ENCODE data around the gene CYLD.

Gene CYLD

DNA sequence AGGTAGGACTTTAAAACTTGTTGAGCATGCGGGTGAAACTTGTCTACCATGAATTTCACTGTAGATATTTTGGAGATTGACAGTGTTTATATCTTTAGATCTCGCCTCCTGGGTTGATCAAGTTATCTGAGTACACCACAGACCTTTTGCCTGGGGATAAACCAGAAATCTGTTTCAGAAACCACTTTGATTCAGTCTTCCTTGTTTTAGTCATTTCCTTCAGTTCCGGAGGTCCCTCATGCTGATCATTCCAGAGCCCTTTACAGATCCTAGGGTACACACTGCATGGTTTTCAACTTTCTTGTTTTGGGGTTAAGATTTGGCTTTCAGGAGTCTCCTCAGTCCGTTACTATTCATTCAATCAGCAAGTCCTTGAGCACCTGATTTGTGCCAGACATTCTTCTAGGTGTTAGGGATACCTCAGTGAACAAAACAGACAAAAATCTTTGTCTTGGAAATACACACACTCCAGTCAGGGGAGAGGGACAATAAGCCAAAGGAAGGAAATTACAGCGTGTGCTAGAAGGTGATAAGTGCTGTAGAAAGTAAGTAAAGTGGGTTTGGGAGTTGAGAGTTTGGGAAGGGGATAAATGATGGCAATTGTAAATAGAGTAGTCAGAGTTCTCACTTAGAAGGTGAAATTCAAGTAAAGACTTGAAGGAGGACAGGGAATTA is 36.3 kb upstream of the CYLD start:
- Histone ChIP-seq H3K27me3 (ENCODE audit: insufficient read depth, low read length) (no peaks in the 10 kb centered on the region), H4K20me1 (ENCODE audit: insufficient read depth, low read length) (no peaks in the 10 kb centered on the region), H3K36me3 (ENCODE audit: insufficient read depth, low read length) (no peaks in the 10 kb centered on the region), H3K9ac (ENCODE audit: low read length) (no peak overlapping the region), H3K4me2 (ENCODE audit: low read length) (no peak overlapping the region), H3K9me3 (ENCODE audit: low read length) (peaks cover 7% of the 10 kb centered on the region), H3K27ac (ENCODE audit: low read depth, low read length, poor library complexity, severe bottlenecking) (no peak overlapping the region), H3K4me1 (ENCODE audit: insufficient read depth, low read length, severe bottlenecking) (no peaks in the 10 kb centered on the region), H3F3A (ENCODE audit: insufficient read depth, low read length) (no peaks in the 10 kb centered on the region), H2AFZ (ENCODE audit: low read length) (no peak overlapping the region), H3K9me2 (ENCODE audit: low read depth, low read length) (no peaks in the 10 kb centered on the region), H3K4me3 (ENCODE audit: low read depth, low read length, poor library complexity, severe bottlenecking) (no peak overlapping the region), H3K79me2 (ENCODE audit: insufficient read depth, low read length) (no peaks in the 10 kb centered on the region)
- TF ChIP-seq, protein P1, sequence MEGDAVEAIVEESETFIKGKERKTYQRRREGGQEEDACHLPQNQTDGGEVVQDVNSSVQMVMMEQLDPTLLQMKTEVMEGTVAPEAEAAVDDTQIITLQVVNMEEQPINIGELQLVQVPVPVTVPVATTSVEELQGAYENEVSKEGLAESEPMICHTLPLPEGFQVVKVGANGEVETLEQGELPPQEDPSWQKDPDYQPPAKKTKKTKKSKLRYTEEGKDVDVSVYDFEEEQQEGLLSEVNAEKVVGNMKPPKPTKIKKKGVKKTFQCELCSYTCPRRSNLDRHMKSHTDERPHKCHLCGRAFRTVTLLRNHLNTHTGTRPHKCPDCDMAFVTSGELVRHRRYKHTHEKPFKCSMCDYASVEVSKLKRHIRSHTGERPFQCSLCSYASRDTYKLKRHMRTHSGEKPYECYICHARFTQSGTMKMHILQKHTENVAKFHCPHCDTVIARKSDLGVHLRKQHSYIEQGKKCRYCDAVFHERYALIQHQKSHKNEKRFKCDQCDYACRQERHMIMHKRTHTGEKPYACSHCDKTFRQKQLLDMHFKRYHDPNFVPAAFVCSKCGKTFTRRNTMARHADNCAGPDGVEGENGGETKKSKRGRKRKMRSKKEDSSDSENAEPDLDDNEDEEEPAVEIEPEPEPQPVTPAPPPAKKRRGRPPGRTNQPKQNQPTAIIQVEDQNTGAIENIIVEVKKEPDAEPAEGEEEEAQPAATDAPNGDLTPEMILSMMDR (IDR thresholded peaks at IDR 0.05; ENCODE audit: low read length), result no peak
- no peak for TF ChIP-seq EZH2 (IDR thresholded peaks at IDR 0.05; ENCODE audit: borderline replicate concordance, low read length)

DNA sequence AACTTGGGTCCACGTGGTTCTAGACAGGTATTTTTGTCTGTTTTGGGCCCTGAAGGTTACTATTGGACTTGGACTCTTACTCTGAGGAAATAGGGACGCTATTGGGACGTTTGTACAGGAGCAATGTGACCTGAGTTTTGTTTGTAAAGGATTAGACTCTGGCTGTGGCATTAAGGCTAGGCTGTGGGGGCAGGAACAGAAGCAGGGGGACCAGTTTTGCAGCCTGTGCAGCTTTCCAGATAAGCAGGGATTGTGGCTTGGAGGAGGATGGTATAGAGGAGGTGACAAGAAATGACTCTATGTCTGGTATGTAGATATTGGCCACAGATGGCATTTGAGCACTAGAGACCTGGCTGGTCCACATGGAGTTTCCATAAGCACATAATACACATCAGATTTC is 35.6 kb upstream of the CYLD start:
- no peaks in the 10 kb centered on the region for H3K27me3 ChIP-seq (ENCODE audit: insufficient read depth, low read length)
- H2AFZ ChIP-seq (ENCODE audit: low read length), result no peak overlapping the region
- no peaks in the 10 kb centered on the region for H3K79me2 ChIP-seq (ENCODE audit: insufficient read depth, low read length)
- H3K9ac ChIP-seq (ENCODE audit: low read length), result no peak overlapping the region
- no peaks in the 10 kb centered on the region for H3F3A ChIP-seq (ENCODE audit: insufficient read depth, low read length)
- no peaks in the 10 kb centered on the region for H3K36me3 ChIP-seq (ENCODE audit: insufficient read depth, low read length)
- H3K4me1 ChIP-seq (ENCODE audit: insufficient read depth, low read length, severe bottlenecking), result no peaks in the 10 kb centered on the region
- H4K20me1 ChIP-seq (ENCODE audit: insufficient read depth, low read length), result no peaks in the 10 kb centered on the region
- H3K9me3 ChIP-seq (ENCODE audit: low read length), result peaks cover 7% of the 10 kb centered on the region
- no peak overlapping the region for H3K4me3 ChIP-seq (ENCODE audit: low read depth, low read length, poor library complexity, severe bottlenecking)
- no peak overlapping the region for H3K27ac ChIP-seq (ENCODE audit: low read depth, low read length, poor library complexity, severe bottlenecking)
- no peaks in the 10 kb centered on the region for H3K9me2 ChIP-seq (ENCODE audit: low read depth, low read length)
- H3K4me2 ChIP-seq (ENCODE audit: low read length), result no peak overlapping the region
- TF ChIP-seq, protein P1 (IDR thresholded peaks at IDR 0.05; ENCODE audit: low read length), result no peak
- TF ChIP-seq EZH2 (IDR thresholded peaks at IDR 0.05; ENCODE audit: borderline replicate concordance, low read length), result no peak

DNA sequence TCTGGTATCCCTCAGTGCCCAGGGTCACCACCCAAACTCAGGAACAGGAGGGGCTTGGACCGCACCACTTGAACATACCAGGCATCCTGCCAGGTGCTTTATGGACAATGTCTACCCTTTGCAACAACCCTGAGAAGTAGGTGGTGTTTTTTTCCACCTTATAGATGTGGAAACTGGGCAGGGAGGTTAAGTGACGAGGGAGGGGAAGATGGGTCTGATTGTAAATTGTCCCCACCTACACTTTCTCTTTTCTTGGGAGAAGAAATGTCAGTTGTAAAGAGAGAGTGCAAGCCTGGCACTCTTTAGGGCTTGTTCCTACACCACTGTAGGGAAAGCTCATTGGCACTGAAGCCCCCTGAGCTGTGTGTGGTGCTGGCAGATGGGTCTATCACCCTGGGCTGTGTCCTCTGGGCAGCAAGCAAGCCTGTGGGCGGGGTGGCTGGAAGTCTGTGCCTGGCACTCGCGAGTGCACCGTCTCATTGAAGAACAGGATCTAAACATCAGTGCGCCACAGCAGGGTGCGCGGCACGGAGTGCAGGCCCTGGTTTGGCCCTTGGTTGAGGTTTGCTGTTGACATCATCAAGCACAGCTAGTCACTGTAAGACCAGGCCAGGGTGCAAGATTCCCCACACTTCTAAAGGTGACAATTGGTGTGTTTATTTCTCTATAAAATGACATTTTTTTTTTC is 33.4 kb upstream of the CYLD start:
- Histone ChIP-seq H4K20me1 (ENCODE audit: insufficient read depth, low read length) (no peaks in the 10 kb centered on the region), H3K9me2 (ENCODE audit: low read depth, low read length) (no peaks in the 10 kb centered on the region), H2AFZ (ENCODE audit: low read length) (no peak overlapping the region), H3K27ac (ENCODE audit: low read depth, low read length, poor library complexity, severe bottlenecking) (no peak overlapping the region), H3K27me3 (ENCODE audit: insufficient read depth, low read length) (no peaks in the 10 kb centered on the region), H3K4me1 (ENCODE audit: insufficient read depth, low read length, severe bottlenecking) (no peaks in the 10 kb centered on the region), H3K36me3 (ENCODE audit: insufficient read depth, low read length) (no peaks in the 10 kb centered on the region), H3F3A (ENCODE audit: insufficient read depth, low read length) (no peaks in the 10 kb centered on the region), H3K4me2 (ENCODE audit: low read length) (no peak overlapping the region), H3K79me2 (ENCODE audit: insufficient read depth, low read length) (no peaks in the 10 kb centered on the region), H3K4me3 (ENCODE audit: low read depth, low read length, poor library complexity, severe bottlenecking) (no peak overlapping the region), H3K9me3 (ENCODE audit: low read length) (peaks cover 7% of the 10 kb centered on the region), H3K9ac (ENCODE audit: low read length) (no peak overlapping the region)
- TF ChIP-seq, protein P1 (IDR thresholded peaks at IDR 0.05; ENCODE audit: low read length), result no peak
- TF ChIP-seq EZH2 (IDR thresholded peaks at IDR 0.05; ENCODE audit: borderline replicate concordance, low read length), result no peak
